HG03064 (cell line): ENCODE results near the gene CSRNP3.
"Not testable (repeated sequence)": the region's sequence is repeated elsewhere in the genome, so short reads cannot be mapped to it uniquely, and the experiment has no call there.

Experiments used
- ATAC-seq: cut with Tn5 transposase; IDR thresholded peaks from one replicate; pipeline ENCODE4 v1.9.1; 2021; ENCODE audit warnings: low read depth; ENCODE audit not compliant: unreplicated experiment

The CSRNP3 gene

DNA sequence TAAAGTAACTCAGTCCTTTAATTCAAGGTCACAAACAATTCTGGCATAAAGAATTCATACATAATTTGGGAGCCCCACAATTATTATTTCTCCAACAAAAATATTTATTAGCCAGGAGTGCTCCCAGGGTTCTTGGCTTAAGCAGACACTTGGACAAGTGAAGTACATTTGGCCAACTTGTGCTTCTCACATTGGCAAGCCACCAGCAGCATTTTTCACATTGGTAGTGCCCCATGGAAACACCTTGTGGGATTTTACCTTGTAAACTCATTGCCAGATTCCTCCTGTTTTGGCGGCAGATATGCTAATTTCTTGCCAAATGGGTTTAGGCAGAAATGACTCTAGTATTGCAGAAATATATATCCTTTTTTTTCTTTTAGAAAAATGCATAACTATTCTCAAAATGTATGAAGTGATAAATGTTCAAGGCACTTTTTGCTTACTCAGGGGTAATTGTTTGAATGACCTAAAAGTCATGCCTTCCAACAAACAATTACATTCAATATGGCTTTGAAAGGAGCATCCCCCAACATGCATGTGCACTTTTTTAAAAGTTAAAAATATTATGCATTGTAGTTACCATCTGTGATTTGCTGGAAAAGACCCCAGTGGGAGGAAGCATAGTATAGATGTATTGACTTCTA lies 113.5 kb downstream of the CSRNP3 start:
- no peak for ATAC-seq

DNA sequence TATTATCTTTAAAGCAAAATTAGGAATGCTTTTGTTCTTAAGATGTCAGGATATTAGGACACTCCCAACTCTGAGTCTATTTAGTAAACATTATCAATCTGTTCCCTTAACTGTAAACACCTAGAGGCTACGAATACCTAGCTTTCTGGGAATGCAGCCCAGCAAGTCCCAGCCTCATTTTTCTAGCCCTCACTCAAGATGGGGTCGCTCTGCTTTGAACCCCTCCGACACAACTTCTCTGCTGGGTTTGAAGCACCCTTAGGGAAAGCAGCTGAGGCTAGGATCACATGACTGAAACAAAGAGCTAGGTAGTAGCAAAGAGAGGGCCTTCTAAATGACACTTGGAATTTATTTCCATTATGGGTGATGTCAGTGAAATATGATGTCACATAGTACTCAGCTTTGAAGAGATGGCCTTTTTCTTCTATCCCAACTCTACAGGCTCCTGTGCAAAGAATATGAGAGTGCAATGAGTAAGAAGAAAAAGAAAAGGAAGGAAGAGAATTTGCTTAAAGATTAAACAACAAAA lies 114.7 kb downstream of the CSRNP3 start:
- ATAC-seq = no peak

DNA sequence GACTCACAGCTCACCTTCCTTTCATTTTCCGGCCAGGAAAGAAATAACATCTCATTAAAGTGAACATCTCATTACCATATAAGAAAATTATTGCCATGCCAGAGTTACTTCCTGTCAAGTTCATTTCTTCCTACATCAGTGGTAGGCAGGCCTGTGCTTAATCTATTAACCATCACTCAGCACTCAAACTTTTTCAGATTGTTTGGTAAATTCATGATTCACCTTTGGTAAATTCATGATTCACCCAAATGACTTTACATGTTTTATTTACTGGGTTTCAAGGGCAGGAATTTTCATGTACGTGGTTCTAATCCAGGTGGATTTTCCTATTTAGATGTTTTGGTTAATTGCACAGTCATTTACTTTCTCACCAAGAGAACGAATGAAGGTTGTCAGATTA lies 116.5 kb downstream of the CSRNP3 start:
- ATAC-seq = no peak

DNA sequence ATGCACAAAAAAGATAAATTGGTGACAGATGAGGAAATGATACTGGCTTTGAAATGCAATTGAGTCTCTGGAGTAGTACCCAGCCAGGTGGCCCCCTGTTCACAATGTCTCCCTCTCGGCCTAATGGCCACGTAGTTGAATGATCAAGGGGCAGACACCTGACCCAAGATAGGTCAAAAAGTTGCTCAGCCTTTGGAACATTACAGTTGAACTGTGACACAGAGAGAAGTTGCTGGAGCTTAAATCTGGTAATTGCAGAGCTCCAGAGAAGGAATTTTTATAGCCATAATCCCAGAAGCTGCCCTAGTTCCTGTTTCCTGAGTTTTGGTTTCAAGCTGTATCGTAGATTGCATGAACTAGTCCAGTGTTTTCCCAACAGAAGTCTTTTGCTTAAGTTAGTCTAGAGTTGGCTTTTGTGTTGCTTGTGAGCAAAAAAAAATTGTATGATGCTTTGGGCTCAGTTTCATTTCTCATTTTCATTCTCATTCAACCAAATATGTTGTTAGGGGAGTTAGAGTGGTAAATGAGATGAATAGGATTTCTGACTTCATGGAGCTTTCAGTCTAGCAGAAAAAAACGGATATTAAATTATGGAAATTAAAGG lies 117.9 kb downstream of the CSRNP3 start:
- peak; percentile 74 for ATAC-seq

DNA sequence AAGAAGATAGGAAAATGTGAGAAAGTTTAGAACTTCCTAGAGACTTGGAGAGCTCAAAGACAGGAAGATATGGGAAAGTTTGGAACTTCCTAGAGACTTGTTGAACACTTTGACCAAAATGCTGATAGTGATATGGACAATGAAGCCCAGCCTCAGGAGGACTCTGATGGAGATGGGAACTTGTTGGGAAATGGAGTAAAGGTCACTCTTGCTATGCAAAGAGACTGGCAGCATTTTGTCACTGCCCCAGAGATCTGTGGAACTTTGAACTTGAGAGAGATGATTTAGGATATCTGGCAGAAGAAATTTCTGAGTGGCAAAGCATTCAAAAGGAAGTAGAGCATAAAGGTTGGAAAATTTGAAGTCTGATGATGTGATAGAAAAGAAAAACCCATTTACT lies 121.5 kb downstream of the CSRNP3 start:
- not testable (repeated sequence) for ATAC-seq

DNA sequence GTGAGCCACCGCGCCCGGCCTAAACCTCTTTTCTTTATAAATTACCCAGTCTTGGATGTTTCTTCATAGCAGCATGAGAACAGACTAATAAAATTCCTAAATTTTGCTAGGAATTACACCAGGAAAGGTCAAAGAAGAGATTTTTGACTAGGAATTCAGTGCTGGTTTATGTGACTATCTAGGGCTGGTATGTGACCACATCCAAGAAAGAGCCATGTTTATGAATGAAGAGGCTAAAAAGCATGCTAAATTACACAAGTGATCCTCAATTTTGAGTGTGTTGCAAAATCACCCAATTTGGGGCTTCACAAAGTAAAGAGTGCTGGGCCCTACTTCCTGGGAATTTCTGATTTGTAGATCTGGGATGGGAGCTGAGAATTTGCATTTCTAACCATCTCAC lies 123.6 kb downstream of the CSRNP3 start:
- no peak for ATAC-seq

DNA sequence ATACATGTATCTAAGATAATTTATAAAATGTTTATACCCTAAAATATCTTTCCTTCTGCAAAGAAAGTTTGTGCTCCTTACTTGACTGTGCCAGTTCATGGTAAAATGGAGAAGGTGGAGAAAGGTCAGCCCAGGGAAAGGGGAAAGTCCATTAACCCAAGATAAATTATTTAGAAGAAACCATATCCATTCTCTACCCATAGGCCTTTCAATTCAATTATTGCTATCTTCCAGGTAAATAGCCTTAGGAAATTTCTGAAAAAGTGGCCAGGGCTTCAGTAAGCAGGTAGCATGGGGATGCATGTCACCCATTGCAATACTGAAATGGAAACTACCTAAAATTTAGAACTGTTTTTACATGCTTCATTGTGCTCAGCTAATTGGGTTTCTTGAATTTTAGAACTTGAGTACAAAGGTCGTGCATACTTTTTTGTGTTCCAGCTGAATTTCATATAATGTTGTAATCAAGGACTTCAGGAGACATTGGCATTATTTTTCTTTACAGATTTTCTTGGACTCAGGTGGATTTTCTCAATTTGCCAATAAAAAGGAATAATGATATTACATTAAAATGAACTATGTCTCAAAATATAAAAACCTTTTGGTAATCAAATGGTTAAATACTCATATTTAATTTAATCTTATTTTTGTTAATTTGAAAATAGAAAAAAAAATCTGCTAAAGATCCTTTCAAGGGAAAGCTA lies 124.9 kb downstream of the CSRNP3 start:
- no peak for ATAC-seq

DNA sequence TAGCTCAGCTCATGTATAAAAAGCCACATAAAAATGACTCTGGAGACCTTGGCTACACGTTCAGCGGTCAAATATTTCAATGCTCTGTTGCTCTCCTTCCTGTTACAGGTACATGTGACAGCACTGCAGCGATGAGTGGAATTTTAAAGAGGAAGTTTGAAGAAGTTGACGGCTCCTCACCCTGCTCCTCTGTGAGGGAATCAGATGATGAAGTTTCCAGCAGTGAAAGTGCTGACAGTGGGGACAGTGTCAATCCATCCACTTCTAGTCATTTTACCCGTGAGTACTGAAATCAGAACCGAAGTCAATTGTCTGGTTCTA lies 125.4 kb downstream of the CSRNP3 start:
- ATAC-seq = peak; percentile 87

DNA sequence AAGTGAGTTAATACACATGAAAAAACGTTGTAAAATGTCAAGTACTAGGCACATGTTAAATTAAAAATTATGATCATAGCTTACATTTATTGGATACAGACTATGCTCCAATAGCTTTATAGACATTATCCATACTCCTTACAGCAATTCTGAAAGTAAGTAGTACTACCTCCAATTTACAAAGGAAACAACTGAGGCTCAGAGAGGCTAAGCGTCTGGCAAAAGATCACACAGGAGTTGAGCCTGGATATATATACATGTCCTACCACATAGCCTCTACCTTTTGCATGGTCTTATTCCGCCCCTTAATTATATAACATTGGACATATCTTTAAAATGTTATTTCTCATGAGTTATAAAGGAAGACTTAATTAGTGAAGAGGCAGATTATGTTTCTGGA lies 127.3 kb downstream of the CSRNP3 start:
- ATAC-seq = no peak

DNA sequence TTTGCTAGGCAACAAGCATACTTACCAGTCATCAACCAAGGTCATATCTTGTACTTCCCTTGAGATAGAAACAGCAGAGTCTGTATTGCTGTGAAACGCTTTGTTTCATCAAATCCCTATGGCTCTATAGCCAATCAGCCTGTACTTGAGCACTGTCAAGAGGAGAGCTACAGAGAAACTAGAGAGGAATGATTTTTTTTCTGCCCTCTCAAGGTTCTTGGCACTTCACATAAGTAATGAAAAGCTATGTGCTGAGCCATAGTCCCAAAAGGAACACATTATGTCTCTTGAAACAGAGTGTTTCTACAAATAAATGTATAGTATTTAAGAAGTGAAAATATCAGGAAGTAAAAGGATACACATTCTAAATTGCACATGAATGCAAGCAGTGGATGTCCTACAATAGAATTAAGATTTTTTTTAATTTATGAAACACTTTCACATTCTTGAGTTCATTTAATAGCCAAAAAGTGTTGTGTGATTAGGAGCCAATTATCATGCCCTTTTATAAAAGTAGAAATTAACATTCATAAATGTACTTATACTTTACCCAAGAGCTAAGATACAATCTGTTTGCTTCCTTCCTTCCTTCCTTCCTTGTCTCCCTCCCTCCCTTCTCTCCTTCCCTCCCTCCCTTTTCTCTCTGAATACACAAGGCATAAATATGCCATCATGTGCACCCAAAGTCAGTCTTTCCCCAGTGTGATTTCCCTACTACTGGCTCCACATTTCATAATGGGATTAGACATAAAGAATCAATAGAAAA lies 131.8 kb downstream of the CSRNP3 start:
- ATAC-seq = no peak

DNA sequence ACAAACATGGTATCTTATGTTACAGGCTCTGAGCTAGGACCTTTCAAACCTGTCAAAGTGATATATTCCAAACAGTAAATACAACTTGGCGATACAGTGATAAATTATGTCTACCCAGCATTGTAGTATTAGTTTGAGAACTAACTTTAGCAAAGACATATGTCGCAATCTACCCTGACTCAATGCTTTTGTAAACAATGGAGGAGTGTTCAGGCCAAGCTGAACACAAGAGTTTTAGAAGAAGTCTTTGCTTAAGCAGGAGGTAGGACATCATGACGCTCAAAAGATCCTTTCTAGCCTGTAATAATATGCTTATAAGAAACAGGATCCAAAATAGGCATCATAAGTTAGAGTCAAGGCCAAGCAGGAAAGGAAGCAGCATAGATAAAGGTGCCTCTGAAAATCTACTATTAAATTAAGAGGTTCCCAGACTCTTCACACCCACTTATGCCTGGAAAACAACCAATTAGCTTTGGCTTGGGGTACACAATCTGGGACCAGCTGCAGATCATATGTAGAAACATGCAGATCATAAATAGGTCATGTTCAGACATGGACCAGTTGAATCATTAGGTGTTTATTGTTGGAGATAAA lies 132.5 kb downstream of the CSRNP3 start:
- no peak for ATAC-seq

DNA sequence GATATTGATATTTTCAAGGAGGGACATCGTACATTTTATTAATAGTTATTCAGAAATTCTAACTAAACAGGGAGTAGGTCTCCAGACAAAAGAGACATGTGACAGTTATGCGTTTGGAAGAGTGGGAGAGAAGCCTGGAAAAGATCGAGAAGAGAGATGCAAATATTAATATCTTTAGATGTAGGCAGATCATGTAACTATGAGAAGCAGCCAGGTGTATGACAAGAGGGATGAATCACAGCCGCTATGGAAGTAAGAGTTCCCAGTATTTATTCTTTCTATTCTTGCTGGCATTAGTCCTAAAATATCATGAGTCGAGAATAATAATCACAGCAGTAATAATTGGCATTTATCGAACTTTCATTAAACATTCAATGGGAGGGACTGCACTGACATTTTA lies 140.2 kb downstream of the CSRNP3 start:
- ATAC-seq = no peak

DNA sequence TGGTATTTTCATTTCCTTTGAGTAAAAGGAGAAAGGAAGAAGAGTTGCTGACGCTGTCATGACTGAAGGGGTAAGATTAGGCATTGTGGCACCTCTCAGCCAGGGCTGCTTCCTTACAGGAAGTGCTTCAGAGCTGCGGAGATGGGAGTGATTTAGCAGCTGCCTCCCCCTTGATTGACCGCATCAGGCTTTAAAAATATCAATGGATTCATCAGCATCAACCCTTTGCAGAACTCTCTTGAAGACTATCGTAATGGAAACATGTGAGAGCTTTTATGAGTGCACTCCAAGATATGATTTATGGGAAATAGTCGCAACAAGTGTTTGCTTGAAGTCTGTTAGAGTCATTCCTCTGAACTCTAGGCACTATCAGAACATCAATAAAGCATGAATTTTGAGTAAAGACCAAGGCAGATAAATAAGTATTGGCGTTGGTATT lies 141.1 kb downstream of the CSRNP3 start:
- ATAC-seq = no peak

DNA sequence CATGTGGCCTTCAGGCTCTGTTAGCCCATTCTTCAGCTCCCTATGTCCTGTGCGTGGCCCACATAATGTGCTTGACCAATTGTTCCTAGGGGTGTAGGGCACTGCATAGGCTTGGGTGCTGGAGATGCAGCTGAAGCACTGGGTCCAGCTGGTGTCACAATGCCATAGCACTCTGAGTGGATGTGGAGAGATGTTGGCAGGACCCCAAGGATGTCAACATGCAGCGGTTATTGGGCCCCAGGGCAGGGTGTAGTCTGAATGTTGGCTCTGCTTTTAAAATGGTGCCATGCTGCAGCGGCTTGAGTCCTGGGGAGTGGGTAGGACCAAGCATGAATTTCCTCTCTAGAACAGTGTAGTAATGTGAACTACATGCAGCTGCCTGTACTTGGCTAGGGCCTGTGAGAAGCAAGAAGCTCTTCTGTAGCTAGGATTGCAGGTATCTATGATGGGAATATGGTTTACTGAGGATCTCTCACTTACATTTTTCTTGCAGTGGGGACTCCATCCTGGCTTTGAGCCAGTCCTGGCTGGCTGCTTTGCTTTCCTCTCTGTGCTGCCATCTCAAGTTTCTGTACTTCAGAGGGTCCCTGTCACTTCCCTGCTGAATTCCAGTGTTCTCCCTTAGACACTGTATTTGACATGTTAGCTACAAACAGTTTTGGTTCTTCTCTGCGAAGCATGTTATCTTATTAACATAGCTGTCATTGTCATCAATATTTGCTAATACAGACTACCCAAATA lies 148.4 kb downstream of the CSRNP3 start:
- no peak for ATAC-seq

DNA sequence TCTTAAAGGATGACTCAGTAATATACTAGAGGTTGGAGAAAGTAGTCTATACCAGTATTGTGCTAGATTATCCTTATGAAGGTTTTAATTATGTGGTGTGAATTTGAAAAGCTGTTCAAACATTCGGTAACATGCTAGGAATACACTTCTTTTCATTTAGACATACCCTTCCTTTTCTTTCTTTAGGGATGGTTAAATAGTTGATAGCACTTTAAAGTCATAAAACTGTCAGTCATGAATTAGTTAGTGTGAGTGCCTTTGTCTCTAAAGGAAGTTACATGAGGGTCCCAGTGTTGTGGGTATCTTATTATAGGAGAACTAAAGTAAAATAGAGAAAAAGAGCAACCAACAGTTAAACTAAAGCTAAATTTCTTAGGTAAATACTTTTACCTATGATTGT lies 149.3 kb downstream of the CSRNP3 start:
- no peak for ATAC-seq

DNA sequence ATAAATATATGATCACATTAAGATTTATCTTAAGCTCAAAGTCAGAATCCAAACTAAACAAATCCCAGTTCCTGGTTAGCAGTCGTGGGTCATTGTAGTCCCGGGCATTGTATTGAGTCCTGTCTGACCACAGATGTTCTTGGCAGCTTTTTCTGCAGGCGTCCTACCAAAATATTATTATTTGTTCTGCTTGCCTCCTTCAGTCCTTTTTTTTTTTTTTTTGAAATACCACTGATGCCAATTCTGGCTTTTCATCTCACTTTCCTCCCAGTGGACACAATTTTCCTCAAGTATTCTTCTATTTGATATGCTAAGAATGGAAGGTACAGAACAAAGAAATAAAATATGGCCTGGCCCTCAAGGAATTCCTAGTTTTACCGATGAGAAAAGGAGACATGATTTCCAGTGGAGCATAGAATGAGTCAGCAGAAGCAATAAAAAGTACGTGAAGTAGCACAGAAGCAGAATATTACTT lies 151.6 kb downstream of the CSRNP3 start:
- no peak for ATAC-seq

DNA sequence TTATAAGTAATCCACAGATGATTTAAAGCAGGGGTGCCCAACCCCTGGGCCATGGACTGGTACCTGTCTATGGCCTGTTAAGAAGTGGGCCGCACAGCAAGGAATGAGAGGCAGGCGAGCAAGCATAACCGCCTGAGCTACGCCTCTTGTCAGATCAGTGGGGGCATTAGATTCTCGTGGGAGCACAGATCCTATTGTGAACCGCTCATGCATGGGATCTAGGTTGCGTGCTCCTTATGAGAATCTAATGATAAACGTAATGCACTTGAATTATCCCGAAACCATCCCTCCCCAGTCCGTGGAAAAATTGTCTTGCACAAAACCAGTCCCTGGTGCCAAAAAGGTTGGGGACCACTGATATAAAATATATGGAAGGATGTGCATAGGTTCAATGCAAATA lies 153.7 kb downstream of the CSRNP3 start:
- no peak for ATAC-seq

DNA sequence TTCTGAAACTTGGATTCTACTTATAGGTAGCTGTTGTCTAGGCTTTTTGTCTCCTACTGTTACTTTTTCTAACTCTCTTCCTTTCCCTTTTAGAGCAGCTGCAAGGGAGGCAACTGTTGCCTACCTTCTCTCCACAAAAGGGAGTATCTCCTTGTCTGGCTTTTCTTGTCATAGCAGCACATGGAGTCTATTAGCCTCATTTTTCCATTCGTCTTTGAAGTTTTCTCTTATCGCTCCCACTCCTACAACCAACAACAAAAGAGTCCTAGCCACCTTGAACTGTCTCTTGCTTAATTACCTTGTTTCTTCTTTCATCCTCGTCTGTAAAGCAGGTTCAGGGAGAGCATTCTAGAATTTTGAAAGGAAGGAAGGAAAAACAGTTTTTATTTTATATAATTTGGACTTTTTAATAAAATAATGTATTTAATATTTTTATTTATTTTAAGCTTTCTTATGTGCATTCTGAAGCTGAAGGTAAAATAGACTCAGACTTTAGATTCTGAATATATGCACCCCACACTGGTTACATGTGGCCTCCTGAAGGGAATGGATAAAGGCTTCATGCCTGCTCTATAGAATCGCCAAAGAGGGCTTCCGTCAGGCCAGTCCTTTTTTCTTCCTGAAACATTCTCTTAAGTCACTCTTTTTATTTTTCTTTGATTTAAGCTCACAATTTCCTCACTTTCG lies 154.4 kb downstream of the CSRNP3 start:
- ATAC-seq = no peak

DNA sequence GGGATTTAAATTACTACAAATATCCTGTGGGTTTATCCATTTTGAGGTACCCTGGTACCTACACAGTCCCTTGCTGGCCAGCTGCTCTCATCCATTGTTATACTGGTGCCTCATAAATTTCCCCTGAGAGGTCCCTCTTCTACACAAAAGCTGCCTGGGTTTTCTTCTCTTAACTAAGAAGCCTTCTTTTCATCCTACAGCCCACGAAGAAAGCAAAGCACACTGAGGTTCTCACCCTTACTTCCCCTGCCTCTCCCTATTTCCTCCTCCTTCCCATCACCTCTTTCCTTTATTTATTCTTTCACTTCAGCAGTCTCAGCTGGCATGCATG lies 154.9 kb downstream of the CSRNP3 start:
- no peak for ATAC-seq

DNA sequence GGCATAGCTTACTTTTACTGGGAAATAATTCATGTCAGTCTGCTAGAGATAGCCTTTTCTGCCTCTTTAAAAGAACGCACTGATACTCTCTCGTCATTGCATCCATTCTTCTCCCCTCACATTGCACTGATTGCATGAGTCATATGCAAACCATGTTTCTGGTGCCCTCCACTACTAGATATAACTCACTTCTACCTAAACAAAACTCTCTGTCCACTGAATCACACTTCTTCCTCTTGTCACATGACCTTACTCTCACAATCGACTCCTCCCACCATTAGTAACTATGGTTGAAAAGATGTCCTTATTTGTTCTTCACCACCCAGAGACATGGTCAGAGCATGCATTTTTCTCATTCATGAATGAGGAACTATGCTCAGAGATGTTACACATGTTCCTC lies 158.0 kb downstream of the CSRNP3 start:
- no peak for ATAC-seq
